ENCODE measurements around the gene DIS3L2. TPM values are rescaled to one million over a fixed set of nuclear protein-coding genes. Genes with fewer than 3 reads are reported as not detected.
"Not testable (repeated sequence)": the region's sequence is repeated elsewhere in the genome, so short reads cannot be mapped to it uniquely, and the experiment has no call there.

DIS3L2 gene
- total RNA-seq, 1 donor: 30.7 TPM

DNA sequence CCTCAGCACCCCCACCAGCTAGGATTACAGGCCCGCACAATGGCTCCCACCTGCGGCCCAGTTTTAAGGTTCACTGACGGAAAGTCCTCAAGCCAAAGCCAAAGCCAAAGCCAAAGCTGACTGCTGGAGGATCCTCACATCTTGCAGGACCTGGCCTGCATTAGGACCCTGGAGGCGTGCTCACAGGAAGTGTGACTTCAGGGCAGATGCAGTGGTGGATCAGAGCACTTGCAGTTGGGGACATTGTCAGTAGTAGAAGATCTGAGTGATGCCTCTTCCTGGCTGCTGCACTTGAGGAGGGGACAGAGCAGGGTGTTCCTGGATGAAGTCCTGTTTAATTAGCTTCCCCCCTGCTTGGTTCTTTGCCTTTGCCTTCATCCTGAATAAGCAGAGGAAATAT is 348.1 kb downstream of the DIS3L2 start:
- no peak overlapping the region for H3K4me3 ChIP-seq (ENCODE audit: low read depth, low read length)
- TF ChIP-seq, protein P1, sequence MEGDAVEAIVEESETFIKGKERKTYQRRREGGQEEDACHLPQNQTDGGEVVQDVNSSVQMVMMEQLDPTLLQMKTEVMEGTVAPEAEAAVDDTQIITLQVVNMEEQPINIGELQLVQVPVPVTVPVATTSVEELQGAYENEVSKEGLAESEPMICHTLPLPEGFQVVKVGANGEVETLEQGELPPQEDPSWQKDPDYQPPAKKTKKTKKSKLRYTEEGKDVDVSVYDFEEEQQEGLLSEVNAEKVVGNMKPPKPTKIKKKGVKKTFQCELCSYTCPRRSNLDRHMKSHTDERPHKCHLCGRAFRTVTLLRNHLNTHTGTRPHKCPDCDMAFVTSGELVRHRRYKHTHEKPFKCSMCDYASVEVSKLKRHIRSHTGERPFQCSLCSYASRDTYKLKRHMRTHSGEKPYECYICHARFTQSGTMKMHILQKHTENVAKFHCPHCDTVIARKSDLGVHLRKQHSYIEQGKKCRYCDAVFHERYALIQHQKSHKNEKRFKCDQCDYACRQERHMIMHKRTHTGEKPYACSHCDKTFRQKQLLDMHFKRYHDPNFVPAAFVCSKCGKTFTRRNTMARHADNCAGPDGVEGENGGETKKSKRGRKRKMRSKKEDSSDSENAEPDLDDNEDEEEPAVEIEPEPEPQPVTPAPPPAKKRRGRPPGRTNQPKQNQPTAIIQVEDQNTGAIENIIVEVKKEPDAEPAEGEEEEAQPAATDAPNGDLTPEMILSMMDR (IDR thresholded peaks at IDR 0.05; ENCODE audit: insufficient read depth, low read depth, low read length): no peak
- no peak for DNase-seq (ENCODE audit: low read depth)

DNA sequence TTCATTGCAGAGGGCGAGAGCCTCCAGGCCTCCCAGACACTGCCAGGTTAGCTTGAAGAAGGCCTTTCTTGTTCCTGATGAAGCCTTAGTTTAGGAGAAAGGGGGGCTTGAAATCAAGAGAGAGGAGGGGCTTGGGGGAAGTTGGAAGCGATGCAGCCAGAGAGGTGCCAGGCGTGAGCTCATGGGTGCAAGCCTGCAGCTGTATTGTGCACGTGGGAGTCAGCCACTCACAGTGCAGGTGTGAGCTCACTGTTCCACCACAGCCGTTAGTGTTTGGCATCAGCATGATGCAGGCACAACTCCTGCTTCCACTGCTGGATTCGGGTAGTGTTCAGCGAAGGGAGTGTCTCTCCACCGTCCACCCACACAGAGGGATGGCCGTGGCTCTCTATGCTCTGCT is 348.6 kb downstream of the DIS3L2 start:
- no peak for DNase-seq (ENCODE audit: low read depth)
- TF ChIP-seq, protein P1 (IDR thresholded peaks at IDR 0.05; ENCODE audit: insufficient read depth, low read depth, low read length): no peak
- H3K4me3 ChIP-seq (ENCODE audit: low read depth, low read length): no peak overlapping the region

DNA sequence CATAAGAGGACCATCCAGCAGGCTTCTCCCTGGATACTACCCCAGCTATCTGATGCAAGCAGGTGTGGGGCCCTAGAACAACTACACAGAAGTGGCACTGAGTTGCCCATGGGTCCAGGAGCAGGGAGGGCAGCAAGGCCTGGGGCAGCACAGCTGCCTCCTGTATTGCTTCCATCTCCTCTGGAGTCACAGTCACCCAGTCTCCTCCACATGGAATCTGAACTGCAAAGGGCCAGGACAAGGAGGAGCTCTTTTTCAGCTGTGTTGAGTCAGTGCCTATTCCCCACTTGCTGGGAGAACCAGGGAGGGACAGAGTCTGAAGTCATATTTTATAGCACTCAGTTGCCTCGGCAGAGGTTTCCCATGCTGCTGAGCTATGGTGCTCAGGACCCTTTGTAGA is 349.2 kb downstream of the DIS3L2 start:
- DNase-seq (ENCODE audit: low read depth): no peak
- H3K4me3 ChIP-seq (ENCODE audit: low read depth, low read length): no peak overlapping the region
- TF ChIP-seq, protein P1 (IDR thresholded peaks at IDR 0.05; ENCODE audit: insufficient read depth, low read depth, low read length): no peak

DNA sequence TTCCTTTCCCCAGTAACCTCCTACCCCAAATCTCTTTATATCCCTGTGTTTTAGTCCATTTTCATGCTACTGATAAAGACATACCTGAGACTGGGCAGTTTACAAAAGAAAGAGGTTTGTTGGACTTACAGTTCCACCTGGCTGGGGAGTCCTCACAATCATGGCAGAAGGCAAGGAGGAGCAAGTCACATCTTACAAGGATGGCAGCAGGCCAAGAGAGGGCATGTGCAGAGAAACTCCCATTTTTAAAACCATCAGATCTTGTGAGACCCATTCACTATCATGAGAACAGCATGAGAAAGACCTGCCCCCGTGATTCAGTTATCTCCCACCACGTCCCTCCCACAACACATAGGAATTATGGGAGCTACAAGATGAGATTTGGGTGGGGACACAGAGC is 352.1 kb downstream of the DIS3L2 start:
- not testable (repeated sequence) for DNase-seq (ENCODE audit: low read depth); H3K4me3 ChIP-seq (ENCODE audit: low read depth, low read length)

DNA sequence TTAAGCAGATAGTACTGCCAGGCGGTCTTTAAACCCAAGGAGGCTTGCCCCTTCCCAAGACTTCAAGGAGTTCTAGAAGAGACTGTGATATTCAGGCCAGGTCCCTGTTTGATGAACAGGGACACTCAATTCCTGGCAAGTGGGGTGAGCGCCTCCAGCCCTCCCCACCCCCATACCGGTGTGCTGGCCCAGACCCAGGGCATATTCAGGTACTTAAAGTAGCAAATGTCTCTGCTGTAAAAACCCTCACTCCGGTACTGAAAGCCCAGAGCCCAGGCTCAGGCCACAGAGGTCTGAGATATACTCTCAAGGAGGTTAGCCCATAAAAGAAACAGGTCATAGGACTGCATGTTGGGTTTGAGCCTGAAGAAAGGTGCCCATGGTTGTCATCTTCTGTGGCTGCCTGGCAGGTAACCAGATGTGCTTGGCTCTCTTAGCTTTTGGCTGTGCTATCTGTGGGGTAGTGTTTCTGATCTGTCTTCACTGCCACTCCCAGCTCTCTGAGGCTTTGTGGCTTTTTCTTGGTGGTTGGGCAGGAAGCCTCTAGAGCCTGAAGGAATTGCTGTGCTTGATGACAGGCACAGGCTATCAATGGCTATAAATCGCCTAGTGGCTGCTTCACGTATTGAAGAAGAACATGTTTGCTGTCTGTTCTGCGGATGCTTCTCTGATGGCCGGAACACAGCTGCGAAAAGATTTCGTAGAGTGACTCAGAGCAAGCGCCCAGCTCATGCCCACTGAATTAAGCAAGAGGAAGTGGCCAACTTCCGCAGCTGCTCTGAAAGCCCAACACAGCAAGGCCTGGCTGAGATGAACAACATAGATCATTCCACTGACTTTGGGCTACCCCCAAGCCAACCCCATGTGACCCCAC is 353.8 kb downstream of the DIS3L2 start:
- no peak overlapping the region for H3K4me3 ChIP-seq (ENCODE audit: low read depth, low read length)
- DNase-seq (ENCODE audit: low read depth): peak; percentile 93
- TF ChIP-seq, protein P1 (IDR thresholded peaks at IDR 0.05; ENCODE audit: insufficient read depth, low read depth, low read length): peak; percentile 33

DNA sequence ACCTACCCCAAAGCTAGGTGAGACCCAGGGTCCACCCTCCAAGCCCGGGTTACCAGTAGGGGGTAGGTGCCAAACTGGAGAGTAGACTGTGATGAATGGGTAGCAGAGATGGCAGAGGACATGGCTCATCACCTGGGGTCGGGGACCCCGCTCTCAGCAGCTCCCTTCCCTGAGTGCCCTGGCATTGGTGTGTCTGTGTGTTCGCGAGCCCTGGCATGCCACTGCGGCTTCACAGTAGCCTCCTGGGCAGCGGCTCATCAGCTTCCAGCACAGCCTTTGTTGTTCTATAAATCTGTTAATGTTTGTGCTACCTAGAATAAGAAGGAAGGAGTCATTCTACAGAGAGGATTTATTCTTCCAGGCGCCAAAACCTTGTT is 354.4 kb downstream of the DIS3L2 start:
- TF ChIP-seq, protein P1 (IDR thresholded peaks at IDR 0.05; ENCODE audit: insufficient read depth, low read depth, low read length): no peak
- no peak for DNase-seq (ENCODE audit: low read depth)
- no peak overlapping the region for H3K4me3 ChIP-seq (ENCODE audit: low read depth, low read length)

DNA sequence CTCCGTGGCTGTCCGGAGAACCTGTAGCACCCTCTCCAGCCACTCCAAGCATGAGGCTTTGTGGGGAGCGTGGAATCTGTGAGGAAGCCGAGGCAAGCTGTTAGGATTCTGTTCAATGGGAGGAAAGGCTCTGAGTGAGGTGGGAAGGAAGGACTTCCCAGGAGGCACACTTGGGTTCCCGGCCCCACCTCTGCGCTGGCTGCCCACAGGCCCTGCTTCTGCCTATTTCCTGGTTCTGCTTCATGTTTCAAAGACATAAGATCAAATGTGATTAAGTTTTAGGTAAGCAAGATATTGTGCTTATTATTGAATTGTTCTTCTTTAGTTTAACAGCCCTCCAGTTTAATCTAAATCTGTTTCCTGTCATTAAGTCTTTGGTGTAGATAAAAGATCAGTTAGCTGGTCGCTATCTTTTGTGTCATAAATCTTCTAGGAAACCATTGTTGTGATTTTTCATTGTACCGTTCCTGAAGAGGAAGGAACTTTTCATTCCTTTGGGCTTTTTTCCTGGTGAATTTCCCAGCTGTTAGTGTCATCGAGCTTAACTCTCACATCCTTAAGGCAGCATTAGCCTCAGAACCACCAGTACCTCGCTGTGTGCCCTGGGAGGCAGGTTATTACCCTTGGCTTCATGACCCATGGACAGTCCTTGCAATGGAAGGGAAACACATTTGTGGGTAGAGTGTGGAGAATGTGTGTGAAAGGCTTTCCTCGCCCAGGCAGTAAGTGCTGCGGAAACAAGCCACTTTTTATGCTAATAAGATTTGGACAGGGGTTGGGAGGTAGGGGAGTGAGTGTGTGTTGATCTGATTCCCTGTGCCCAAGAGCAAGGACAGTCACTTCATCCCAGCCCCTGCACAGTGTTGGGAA is 355.2 kb downstream of the DIS3L2 start:
- DNase-seq (ENCODE audit: low read depth): peak; percentile 6
- no peak overlapping the region for H3K4me3 ChIP-seq (ENCODE audit: low read depth, low read length)
- TF ChIP-seq, protein P1 (IDR thresholded peaks at IDR 0.05; ENCODE audit: insufficient read depth, low read depth, low read length): no peak

Measured in fibroblast of villous mesenchyme (primary cell).